ENCODE measurements around the gene CDK6. TPM values are rescaled to one million over a fixed set of nuclear protein-coding genes. Genes with fewer than 3 reads are reported as not detected.

The CDK6 gene
- polyA plus RNA-seq, 2 of the 4 experiments (the other 2 are of a cell fraction), result 13.6 to 25.9 TPM

DNA sequence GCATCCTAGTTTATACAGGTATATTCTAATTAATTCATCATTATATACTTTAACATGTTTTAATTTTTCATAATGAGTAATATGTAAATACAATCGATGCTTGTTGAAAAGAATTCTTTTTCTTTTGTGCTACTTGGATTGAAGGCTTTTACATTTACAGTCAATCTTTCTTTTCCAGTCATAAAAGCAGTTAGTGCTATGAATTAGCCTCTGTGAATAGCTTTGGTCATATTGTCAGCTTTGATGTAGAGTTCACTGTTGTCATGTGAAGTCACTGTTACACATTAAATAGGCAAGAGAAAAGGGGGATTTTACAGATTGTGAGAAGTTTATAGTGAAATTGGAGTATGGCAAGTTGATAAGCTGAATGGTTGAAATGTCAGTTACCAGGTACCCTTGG lies 142.9 kb downstream of the CDK6 start:
- DNase-seq (ENCODE audit: low read depth in 1 of 2, low spot score in 1 of 2), result no peak
- peaks cover 51% of the 10 kb centered on the region for H3K4me1 ChIP-seq
- 89% methylated on average over 1 of the region's 1 CpG for WGBS (ENCODE audit: missing lambda C conversion rate)
- no peak for TF ChIP-seq TFCP2L1 (CRISPR knock-in tag; IDR thresholded peaks at IDR 0.05)
- TF ChIP-seq EHF (CRISPR knock-in tag; IDR thresholded peaks at IDR 0.05), result no peak
- no peak for TF ChIP-seq HOXA7 (CRISPR knock-in tag; IDR thresholded peaks at IDR 0.05)
- TF ChIP-seq, protein P1, sequence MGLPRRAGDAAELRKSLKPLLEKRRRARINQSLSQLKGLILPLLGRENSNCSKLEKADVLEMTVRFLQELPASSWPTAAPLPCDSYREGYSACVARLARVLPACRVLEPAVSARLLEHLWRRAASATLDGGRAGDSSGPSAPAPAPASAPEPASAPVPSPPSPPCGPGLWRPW (IDR thresholded peaks at IDR 0.05), result no peak
- TF ChIP-seq CHD2 (IDR thresholded peaks at IDR 0.05; ENCODE audit: low read length, partially characterized antibody), result no peak
- TF ChIP-seq, protein P2, sequence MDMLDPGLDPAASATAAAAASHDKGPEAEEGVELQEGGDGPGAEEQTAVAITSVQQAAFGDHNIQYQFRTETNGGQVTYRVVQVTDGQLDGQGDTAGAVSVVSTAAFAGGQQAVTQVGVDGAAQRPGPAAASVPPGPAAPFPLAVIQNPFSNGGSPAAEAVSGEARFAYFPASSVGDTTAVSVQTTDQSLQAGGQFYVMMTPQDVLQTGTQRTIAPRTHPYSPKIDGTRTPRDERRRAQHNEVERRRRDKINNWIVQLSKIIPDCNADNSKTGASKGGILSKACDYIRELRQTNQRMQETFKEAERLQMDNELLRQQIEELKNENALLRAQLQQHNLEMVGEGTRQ (IDR thresholded peaks at IDR 0.05), result no peak
- no peak for TF ChIP-seq CBX2 (IDR thresholded peaks at IDR 0.05; ENCODE audit: borderline replicate concordance, low read depth)
- TF ChIP-seq NPAS2 (CRISPR knock-in tag; IDR thresholded peaks at IDR 0.05; ENCODE audit: borderline replicate concordance), result no peak
- no peak for TF ChIP-seq SMC3 (IDR thresholded peaks at IDR 0.05)
- TF ChIP-seq GATA3 (IDR thresholded peaks at IDR 0.05; ENCODE audit: borderline replicate concordance), result no peak
- TF ChIP-seq POLR2AphosphoS2 (conservative IDR thresholded peaks at IDR 0.05; ENCODE audit: low read length), result no peak
- TF ChIP-seq EHMT2 (IDR thresholded peaks at IDR 0.05; ENCODE audit: low read depth), result no peak
- TF ChIP-seq, protein P3, sequence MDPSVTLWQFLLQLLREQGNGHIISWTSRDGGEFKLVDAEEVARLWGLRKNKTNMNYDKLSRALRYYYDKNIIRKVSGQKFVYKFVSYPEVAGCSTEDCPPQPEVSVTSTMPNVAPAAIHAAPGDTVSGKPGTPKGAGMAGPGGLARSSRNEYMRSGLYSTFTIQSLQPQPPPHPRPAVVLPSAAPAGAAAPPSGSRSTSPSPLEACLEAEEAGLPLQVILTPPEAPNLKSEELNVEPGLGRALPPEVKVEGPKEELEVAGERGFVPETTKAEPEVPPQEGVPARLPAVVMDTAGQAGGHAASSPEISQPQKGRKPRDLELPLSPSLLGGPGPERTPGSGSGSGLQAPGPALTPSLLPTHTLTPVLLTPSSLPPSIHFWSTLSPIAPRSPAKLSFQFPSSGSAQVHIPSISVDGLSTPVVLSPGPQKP (IDR thresholded peaks at IDR 0.05; ENCODE audit: low read depth, low read length), result no peak
- TF ChIP-seq NFE2L2 (conservative IDR thresholded peaks at IDR 0.05; ENCODE audit: low read length), result no peak
- TF ChIP-seq HOXB5 (CRISPR knock-in tag; IDR thresholded peaks at IDR 0.05), result no peak
- TF ChIP-seq FOXS1 (CRISPR knock-in tag; IDR thresholded peaks at IDR 0.05), result no peak
- TF ChIP-seq, protein P4, sequence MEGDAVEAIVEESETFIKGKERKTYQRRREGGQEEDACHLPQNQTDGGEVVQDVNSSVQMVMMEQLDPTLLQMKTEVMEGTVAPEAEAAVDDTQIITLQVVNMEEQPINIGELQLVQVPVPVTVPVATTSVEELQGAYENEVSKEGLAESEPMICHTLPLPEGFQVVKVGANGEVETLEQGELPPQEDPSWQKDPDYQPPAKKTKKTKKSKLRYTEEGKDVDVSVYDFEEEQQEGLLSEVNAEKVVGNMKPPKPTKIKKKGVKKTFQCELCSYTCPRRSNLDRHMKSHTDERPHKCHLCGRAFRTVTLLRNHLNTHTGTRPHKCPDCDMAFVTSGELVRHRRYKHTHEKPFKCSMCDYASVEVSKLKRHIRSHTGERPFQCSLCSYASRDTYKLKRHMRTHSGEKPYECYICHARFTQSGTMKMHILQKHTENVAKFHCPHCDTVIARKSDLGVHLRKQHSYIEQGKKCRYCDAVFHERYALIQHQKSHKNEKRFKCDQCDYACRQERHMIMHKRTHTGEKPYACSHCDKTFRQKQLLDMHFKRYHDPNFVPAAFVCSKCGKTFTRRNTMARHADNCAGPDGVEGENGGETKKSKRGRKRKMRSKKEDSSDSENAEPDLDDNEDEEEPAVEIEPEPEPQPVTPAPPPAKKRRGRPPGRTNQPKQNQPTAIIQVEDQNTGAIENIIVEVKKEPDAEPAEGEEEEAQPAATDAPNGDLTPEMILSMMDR (IDR thresholded peaks at IDR 0.05), result no peak
- TF ChIP-seq HDAC2 (IDR thresholded peaks at IDR 0.05), result no peak
- no peak for TF ChIP-seq ZSCAN20 (CRISPR knock-in tag; IDR thresholded peaks at IDR 0.05)
- H3K4me2 ChIP-seq, result no peak overlapping the region
- no peak overlapping the region for H3K4me3 ChIP-seq
- no peak for FAIRE-seq
- ChIA-PET CTCF (interaction anchor here (8.8 kb wide), 1 partner anchor 138 kb away, joined by 74 read pairs; no protein-coding TSS in a partner anchor), POLR2A (interaction anchor here (3.2 kb wide), 1 partner anchor 140 kb away, joined by 24 read pairs; no protein-coding TSS in a partner anchor)
- ATAC-seq, result no peak
- 0 out of 3 replicates have a peak, but pooled peaks cover 3% of the 10 kb centered on the region for H3K9me3 ChIP-seq
- peak overlapping the region; percentile 64 to 77; a peak in 5 of 6 replicates for H3K27ac ChIP-seq

DNA sequence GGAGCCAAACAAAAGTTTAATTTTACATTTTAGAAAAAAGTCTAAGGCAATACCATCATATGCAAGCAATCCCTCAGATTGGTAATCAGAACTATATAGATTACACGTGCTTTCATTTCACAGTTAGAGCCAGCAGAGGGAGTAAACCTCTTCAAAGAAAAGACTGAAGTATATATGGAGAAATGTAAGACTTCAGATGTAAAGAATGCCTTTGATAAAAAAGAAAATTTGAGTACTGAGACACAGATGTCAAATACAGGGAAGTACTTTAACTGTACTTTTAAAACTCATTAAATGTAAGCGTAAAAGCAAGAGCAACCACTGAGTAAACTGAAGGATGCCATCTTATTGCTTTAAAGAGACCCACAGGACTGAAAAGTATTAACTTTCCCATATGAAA lies 144.8 kb downstream of the CDK6 start:
- H3K9me3 ChIP-seq, result 0 out of 3 replicates have a peak, but pooled peaks cover 3% of the 10 kb centered on the region
- peak; percentile 38 to 69 for DNase-seq (ENCODE audit: low read depth in 1 of 2, low spot score in 1 of 2)
- H3K4me2 ChIP-seq, result peak overlapping the region; percentile 17; the same call in 1 of the 3 replicates
- no peak overlapping the region for H3K4me3 ChIP-seq
- H3K4me1 ChIP-seq, result peaks cover 32% of the 10 kb centered on the region
- H3K27ac ChIP-seq, result peak overlapping the region; percentile 54 to 78
- POLR2A ChIA-PET, result no interaction called here
- peak; percentile 60 to 74; a peak in 4 of 6 replicates for ATAC-seq
- TF ChIP-seq EP300 (IDR thresholded peaks at IDR 0.05) (no peak), RFX5 (IDR thresholded peaks at IDR 0.05) (no peak), SMC3 (IDR thresholded peaks at IDR 0.05) (peak; percentile 90), ZC3H11A (IDR thresholded peaks at IDR 0.05) (no peak), MYC (IDR thresholded peaks at IDR 0.05; ENCODE audit: borderline replicate concordance, low read length) (peak; percentile 42; the same call in 1 of the 2 replicates), RAD21 (conservative IDR thresholded peaks at IDR 0.05 in 1 of 2, IDR thresholded peaks at IDR 0.05 in 1 of 2) (peak; percentile 77 to 81)
- TF ChIP-seq, protein P5, sequence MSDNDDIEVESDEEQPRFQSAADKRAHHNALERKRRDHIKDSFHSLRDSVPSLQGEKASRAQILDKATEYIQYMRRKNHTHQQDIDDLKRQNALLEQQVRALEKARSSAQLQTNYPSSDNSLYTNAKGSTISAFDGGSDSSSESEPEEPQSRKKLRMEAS (IDR thresholded peaks at IDR 0.05), result peak; percentile 52
- TF ChIP-seq, protein P4 (IDR thresholded peaks at IDR 0.05), result peak; percentile 72
- 15% methylated on average over 2 of the region's 2 CpGs for WGBS (ENCODE audit: missing lambda C conversion rate)
- peak; percentile 76 for FAIRE-seq
- CTCF ChIA-PET, result interaction anchor here (3.4 to 8.8 kb wide), 2 partner anchors 140 to 141 kb away, joined by 31 to 74 read pairs; no protein-coding TSS in a partner anchor

All from A549 (cell line).